Measurements from ENCODE around the gene NEO1. TPM values are rescaled to one million over a fixed set of nuclear protein-coding genes. Genes with fewer than 3 reads are reported as not detected.

NEO1 gene
- total RNA-seq, 1 donor: 55.4 TPM

DNA sequence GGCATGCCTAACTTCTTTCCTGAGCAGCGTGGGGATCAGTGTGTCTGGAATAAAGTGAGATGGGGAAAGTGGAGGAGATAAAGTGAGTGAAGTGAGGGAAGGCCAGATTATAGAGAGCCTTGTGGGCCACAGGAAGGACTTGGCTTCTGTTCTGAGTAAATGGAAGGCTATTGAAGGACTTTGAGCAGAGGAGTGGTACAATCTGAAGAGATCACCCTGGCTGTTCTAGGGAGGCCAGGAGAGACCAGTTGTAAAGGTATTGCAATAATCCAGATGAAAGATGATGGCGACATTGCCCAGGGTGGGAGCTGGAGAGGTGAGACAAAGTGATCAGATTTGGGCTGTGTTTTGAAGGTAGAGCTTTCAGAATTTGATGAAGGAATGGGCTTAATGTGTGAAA lies 46.8 kb upstream of the NEO1 start:
- no peaks in the 10 kb centered on the region for H3K9me3 ChIP-seq (ENCODE audit: low read depth, low read length)
- H3K36me3 ChIP-seq (ENCODE audit: insufficient read depth, low read length): no peaks in the 10 kb centered on the region
- no peak for DNase-seq (ENCODE audit: insufficient read length, low spot score, missing footprints)
- TF ChIP-seq, protein P1, sequence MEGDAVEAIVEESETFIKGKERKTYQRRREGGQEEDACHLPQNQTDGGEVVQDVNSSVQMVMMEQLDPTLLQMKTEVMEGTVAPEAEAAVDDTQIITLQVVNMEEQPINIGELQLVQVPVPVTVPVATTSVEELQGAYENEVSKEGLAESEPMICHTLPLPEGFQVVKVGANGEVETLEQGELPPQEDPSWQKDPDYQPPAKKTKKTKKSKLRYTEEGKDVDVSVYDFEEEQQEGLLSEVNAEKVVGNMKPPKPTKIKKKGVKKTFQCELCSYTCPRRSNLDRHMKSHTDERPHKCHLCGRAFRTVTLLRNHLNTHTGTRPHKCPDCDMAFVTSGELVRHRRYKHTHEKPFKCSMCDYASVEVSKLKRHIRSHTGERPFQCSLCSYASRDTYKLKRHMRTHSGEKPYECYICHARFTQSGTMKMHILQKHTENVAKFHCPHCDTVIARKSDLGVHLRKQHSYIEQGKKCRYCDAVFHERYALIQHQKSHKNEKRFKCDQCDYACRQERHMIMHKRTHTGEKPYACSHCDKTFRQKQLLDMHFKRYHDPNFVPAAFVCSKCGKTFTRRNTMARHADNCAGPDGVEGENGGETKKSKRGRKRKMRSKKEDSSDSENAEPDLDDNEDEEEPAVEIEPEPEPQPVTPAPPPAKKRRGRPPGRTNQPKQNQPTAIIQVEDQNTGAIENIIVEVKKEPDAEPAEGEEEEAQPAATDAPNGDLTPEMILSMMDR (IDR thresholded peaks at IDR 0.05; ENCODE audit: extremely low read depth, low read depth, low read length): no peak
- H3K4me2 ChIP-seq (ENCODE audit: insufficient read depth, low read length): no peak overlapping the region
- H4K20me1 ChIP-seq (ENCODE audit: insufficient read depth, low read length): no peaks in the 10 kb centered on the region
- no peaks in the 10 kb centered on the region for H3K79me2 ChIP-seq (ENCODE audit: insufficient read depth, low read length)
- peaks cover 3% of the 10 kb centered on the region for H3K27me3 ChIP-seq (ENCODE audit: insufficient read depth, low read length)
- H2AFZ ChIP-seq (ENCODE audit: low read length): no peak overlapping the region
- H3K4me1 ChIP-seq (ENCODE audit: insufficient read depth, low read length): no peaks in the 10 kb centered on the region
- no peak overlapping the region for H3K4me3 ChIP-seq (ENCODE audit: insufficient read depth, low read length)
- no peak overlapping the region for H3K27ac ChIP-seq (ENCODE audit: low read depth, low read length)

DNA sequence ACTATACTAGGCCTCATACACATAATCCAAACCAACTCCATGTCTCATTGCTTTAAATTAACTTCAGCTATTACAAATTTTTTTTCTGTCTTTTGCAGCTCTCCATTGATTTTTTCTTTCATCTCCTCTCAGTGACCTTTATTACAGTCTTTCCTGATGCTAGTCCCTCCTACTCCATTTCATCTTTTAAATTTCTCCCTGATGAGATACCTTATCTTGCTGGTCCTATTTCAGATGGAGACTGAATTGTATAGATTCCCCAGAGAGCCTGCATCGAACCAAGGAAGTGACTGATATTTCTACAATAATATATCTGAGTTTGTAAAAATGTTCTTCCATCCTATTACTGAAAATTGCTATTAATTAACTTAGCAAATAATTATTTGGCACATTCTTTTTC lies 45.7 kb upstream of the NEO1 start:
- H3K27ac ChIP-seq (ENCODE audit: low read depth, low read length): no peak overlapping the region
- TF ChIP-seq, protein P1 (IDR thresholded peaks at IDR 0.05; ENCODE audit: extremely low read depth, low read depth, low read length): no peak

DNA sequence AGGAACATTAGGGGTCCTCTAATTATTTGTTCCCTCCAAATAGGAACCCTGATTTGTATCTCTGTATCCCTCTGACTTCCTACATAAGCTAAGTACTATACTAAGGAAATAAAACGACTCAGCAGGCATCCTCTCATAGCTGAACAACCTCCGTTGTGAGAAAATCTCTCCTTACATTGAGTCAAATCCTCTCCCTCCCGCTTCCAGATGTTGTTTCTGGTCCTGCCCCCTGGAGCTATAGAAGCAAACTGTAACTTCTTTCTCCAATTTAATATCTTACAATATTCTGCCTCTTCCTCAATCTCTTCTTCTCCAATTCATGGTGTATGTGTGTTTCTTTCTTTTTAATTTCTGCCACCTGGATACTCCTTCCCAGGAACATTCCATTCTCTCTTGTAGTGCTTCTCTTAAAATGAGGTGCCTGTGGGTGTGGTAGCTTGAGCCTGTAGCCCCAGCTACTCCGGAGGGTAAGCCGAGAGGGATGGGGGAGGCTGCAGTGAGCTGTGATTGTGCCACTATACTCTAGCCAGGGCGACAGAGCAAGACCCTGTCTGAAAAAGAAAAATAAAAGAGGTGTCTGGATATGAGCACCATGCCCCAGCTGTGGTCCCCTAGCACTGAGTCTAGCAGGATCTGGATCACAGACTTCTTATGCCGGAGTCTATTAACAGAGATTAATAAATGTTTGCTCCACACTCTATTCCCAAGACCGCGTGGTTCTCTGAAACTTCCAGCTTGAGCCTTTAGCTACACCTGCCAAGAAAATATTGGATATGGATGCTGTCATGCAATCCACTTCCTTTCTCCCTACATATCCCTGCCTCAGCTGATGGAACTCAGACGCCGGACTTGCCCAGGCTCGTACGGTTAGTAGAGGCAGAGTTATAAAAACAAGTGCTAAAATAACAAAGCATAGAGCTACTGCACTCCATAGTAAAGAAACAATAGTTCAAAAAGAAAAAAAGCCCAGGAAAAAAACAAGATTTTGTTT lies 42.9 kb upstream of the NEO1 start:
- no peaks in the 10 kb centered on the region for H3K9me3 ChIP-seq (ENCODE audit: low read depth, low read length)
- H3K4me1 ChIP-seq (ENCODE audit: insufficient read depth, low read length): no peaks in the 10 kb centered on the region
- H3K4me3 ChIP-seq (ENCODE audit: insufficient read depth, low read length): no peak overlapping the region
- H2AFZ ChIP-seq (ENCODE audit: low read length): no peak overlapping the region
- TF ChIP-seq, protein P1 (IDR thresholded peaks at IDR 0.05; ENCODE audit: extremely low read depth, low read depth, low read length): no peak
- H3K4me2 ChIP-seq (ENCODE audit: insufficient read depth, low read length): no peak overlapping the region
- H3K79me2 ChIP-seq (ENCODE audit: insufficient read depth, low read length): no peaks in the 10 kb centered on the region
- no peaks in the 10 kb centered on the region for H3K36me3 ChIP-seq (ENCODE audit: insufficient read depth, low read length)
- DNase-seq (ENCODE audit: insufficient read length, low spot score, missing footprints): no peak
- no peak overlapping the region for H3K27ac ChIP-seq (ENCODE audit: low read depth, low read length)
- H3K27me3 ChIP-seq (ENCODE audit: insufficient read depth, low read length): peaks cover 3% of the 10 kb centered on the region
- no peaks in the 10 kb centered on the region for H4K20me1 ChIP-seq (ENCODE audit: insufficient read depth, low read length)

More for the DNA sequence above, 45.7 kb upstream of the NEO1 start:
- Histone ChIP-seq H3K4me2 (ENCODE audit: insufficient read depth, low read length) (no peak overlapping the region), H3K4me1 (ENCODE audit: insufficient read depth, low read length) (no peaks in the 10 kb centered on the region), H2AFZ (ENCODE audit: low read length) (no peak overlapping the region), H3K9me3 (ENCODE audit: low read depth, low read length) (no peaks in the 10 kb centered on the region), H3K79me2 (ENCODE audit: insufficient read depth, low read length) (no peaks in the 10 kb centered on the region), H3K27me3 (ENCODE audit: insufficient read depth, low read length) (peaks cover 3% of the 10 kb centered on the region), H3K36me3 (ENCODE audit: insufficient read depth, low read length) (no peaks in the 10 kb centered on the region), H3K4me3 (ENCODE audit: insufficient read depth, low read length) (no peak overlapping the region), H4K20me1 (ENCODE audit: insufficient read depth, low read length) (no peaks in the 10 kb centered on the region)
- no peak for DNase-seq (ENCODE audit: insufficient read length, low spot score, missing footprints)

Measured in osteoblast (primary cell).